ENCODE data around the gene KCNMA1. TPM values are rescaled to one million over a fixed set of nuclear protein-coding genes. Genes with fewer than 3 reads are reported as not detected.

The KCNMA1 gene
- total and polyA plus RNA-seq, 9 of the 15 experiments (the other 6 are each of a cell fraction or from before 2014, with no cell fraction given) = 0.01 to 0.95 (median 0.15) TPM; not detected in 4

- TF ChIP-seq RNF2 (IDR thresholded peaks at IDR 0.05) = no peak
- no peak for TF ChIP-seq RCOR1 (IDR thresholded peaks at IDR 0.05; ENCODE audit: borderline replicate concordance in 1 of 2, low read depth in 2 of 2, low read length in 2 of 2)
- TF ChIP-seq ZNF586 (CRISPR knock-in tag; conservative IDR thresholded peaks at IDR 0.05) = no peak
- no peak for TF ChIP-seq ZMIZ1 (IDR thresholded peaks at IDR 0.05; ENCODE audit: low read depth in 2 of 2, low read length in 2 of 2)
- TF ChIP-seq TARDBP (IDR thresholded peaks at IDR 0.05) = no peak
- TF ChIP-seq RBFOX2 (IDR thresholded peaks at IDR 0.05; ENCODE audit: low read depth, low read length) = no peak
- no peak for TF ChIP-seq SMAD1 (IDR thresholded peaks at IDR 0.05; ENCODE audit: low read depth, low read length, partially characterized antibody)
- TF ChIP-seq IRF1 (CRISPR knock-in tag; IDR thresholded peaks at IDR 0.05; ENCODE audit: borderline replicate concordance) = no peak
- TF ChIP-seq MAFG (tag; conservative IDR thresholded peaks at IDR 0.05) = no peak
- TF ChIP-seq DLX4 (CRISPR knock-in tag; IDR thresholded peaks at IDR 0.05) = no peak
- TF ChIP-seq ZNF57 (CRISPR knock-in tag; IDR thresholded peaks at IDR 0.05) = no peak
- TF ChIP-seq HOXB6 (CRISPR knock-in tag; IDR thresholded peaks at IDR 0.05; ENCODE audit: borderline replicate concordance) = no peak
- TF ChIP-seq RBM14 (IDR thresholded peaks at IDR 0.05; ENCODE audit: borderline replicate concordance, insufficient read depth, low read depth, low read length) = no peak
- TF ChIP-seq HNRNPH1 (optimal IDR thresholded peaks at IDR 0.05; ENCODE audit: low read depth, low read length) = no peak
- TF ChIP-seq GMEB1 (CRISPR knock-in tag; IDR thresholded peaks at IDR 0.05) = no peak
- Histone ChIP-seq H3K4me1 (replicated peaks in 1 of 2; ENCODE audit: control insufficient read depth in 2 of 2, insufficient read depth in 2 of 2, low read length in 2 of 2) (no peaks in the 10 kb centered on the region), H4K20me1 (replicated peaks; ENCODE audit: control insufficient read depth, insufficient read depth, low read length) (peaks cover 3% of the 10 kb centered on the region), H2AFZ (ENCODE audit: low read depth, low read length) (no peak overlapping the region), H3K27me3 (ENCODE audit: control insufficient read depth in 2 of 2, insufficient read depth in 2 of 2, low read length in 2 of 2) (peaks cover 0 to 16% of the 10 kb centered on the region in 2 experiments; a peak in 2 of 5 replicates), H3K4me3 (no peak overlapping the region), H3K79me2 (ENCODE audit: control insufficient read depth, insufficient read depth, low read length) (no peaks in the 10 kb centered on the region), H3K36me3 (ENCODE audit: control insufficient read depth, insufficient read depth, low read length) (no peaks in the 10 kb centered on the region), H3K4me2 (ENCODE audit: insufficient read depth, low read length) (no peak overlapping the region), H3K9me1 (ENCODE audit: control insufficient read depth, insufficient read depth, low read length) (no peaks in the 10 kb centered on the region), H3K9me3 (replicated peaks; ENCODE audit: control insufficient read depth, insufficient read depth, low read depth, low read length) (no peaks in the 10 kb centered on the region), H3K27ac (ENCODE audit: extremely low read depth, low read depth, low read length) (no peak overlapping the region), H3K9ac (ENCODE audit: insufficient read depth in 1 of 2, low read depth in 2 of 2, low read length in 2 of 2) (no peak overlapping the region)
- FAIRE-seq = no peak
- intact Hi-C loops (cut with micrococcal nuclease) (no loop called here), in situ Hi-C loops (cut with MboI) (no loop called here)
- CTCF ChIA-PET (ENCODE audit: low intra/inter-chr PET ratio) = no interaction called here
- WGBS (ENCODE audit: insufficient coverage, low coverage, missing lambda C conversion rate) = 0% methylated on average over 9 of the region's 9 CpGs
- DNase-seq (ENCODE audit: extremely low read depth in 1 of 4, low spot score in 3 of 4) = no peak
- POLR2A ChIA-PET = interaction anchor here (0.8 to 2.3 kb wide), 3 partner anchors 10 to 27 kb away, joined by 3 to 7 read pairs (median 3); no protein-coding TSS in a partner anchor
- no peak for ATAC-seq
- no TSS peak for BruUV-seq (replicated peaks)
Measured at GRCh38 chr10:77613476-77614130, 24.0 kb downstream of the KCNMA1 start.
